Stimulated activated memory B cell treated with anti-CD40 and anti-IgM and Interleukin-4, amounts not matched to agents 10 μg/mL and 1 μg/mL and 100 μg/mL, for 72 hours (primary cell): Measurements from ENCODE around the gene SRGAP3.
A peak's percentile ranks its signal among the peaks of the same experiment; 100 is the strongest.
"Not testable (repeated sequence)": the region's sequence is repeated elsewhere in the genome, so short reads cannot be mapped to it uniquely, and the experiment has no call there.

Source experiments
- ATAC-seq: fragments of 150-1000 bp; cut with Tn5 transposase; 2 replicates; pipeline ENCODE4 v1.10.0; 2021
- H3K27ac Mint-ChIP-seq: one replicate; pipeline ENCODE4 v1.8.0; 2022; ENCODE audit warnings: mild to moderate bottlenecking, mixed read lengths
- H3K27me3 Mint-ChIP-seq: one replicate; pipeline ENCODE4 v1.8.0; 2022; ENCODE audit warnings: mixed read lengths
- H3K36me3 Mint-ChIP-seq: one replicate; pipeline ENCODE4 v1.8.0; 2022; ENCODE audit warnings: mixed read lengths
- H3K4me1 Mint-ChIP-seq: one replicate; pipeline ENCODE4 v1.8.0; 2022; ENCODE audit warnings: mixed read lengths
- H3K4me3 Mint-ChIP-seq: one replicate; pipeline ENCODE4 v1.8.0; 2022; ENCODE audit warnings: mild to moderate bottlenecking, moderate library complexity, mixed read lengths
- H3K9me3 Mint-ChIP-seq: one replicate; pipeline ENCODE4 v1.8.0; 2022; ENCODE audit warnings: mixed read lengths

SRGAP3 gene

GRCh38 chr3:9249273-9250192, at the start of gene SRGAP3:
Gene SRGAP3 (minus strand): TSS chr3:9249646. CDS start chr3:9248951, 695 bp downstream.
- peaks cover 18% of the 10 kb centered on the region for H3K27me3 Mint-ChIP-seq
- H3K36me3 Mint-ChIP-seq, result no peaks in the 10 kb centered on the region
- H3K4me1 Mint-ChIP-seq, result peaks cover 22% of the 10 kb centered on the region
- ATAC-seq, result peak; percentile 99
- no peaks in the 10 kb centered on the region for H3K9me3 Mint-ChIP-seq
- peak within 1 kb of the TSS; percentile 73 for H3K4me3 Mint-ChIP-seq
- H3K27ac Mint-ChIP-seq, result peak within 1 kb of the TSS; percentile 30

- no peak for ATAC-seq
- H3K27ac Mint-ChIP-seq, result no peak overlapping the region
- H3K36me3 Mint-ChIP-seq, result no peaks in the 10 kb centered on the region
- peaks cover 6% of the 10 kb centered on the region for H3K4me1 Mint-ChIP-seq
- H3K4me3 Mint-ChIP-seq, result no peak overlapping the region
- peaks cover 32% of the 10 kb centered on the region for H3K27me3 Mint-ChIP-seq
- peaks cover 9% of the 10 kb centered on the region for H3K9me3 Mint-ChIP-seq
Measured at GRCh38 chr3:9298236-9298635, 48.8 kb upstream of the SRGAP3 start.

GRCh38 chr3:9296241-9296640, 46.8 kb upstream of the SRGAP3 start:
- ATAC-seq, result no peak
- H3K4me3 Mint-ChIP-seq, result no peak overlapping the region
- peaks cover 29% of the 10 kb centered on the region for H3K27me3 Mint-ChIP-seq
- H3K9me3 Mint-ChIP-seq, result peaks cover 9% of the 10 kb centered on the region
- H3K4me1 Mint-ChIP-seq, result no peaks in the 10 kb centered on the region
- H3K36me3 Mint-ChIP-seq, result no peaks in the 10 kb centered on the region
- H3K27ac Mint-ChIP-seq, result no peak overlapping the region

GRCh38 chr3:9295007-9295406, 45.6 kb upstream of the SRGAP3 start:
- no peak for ATAC-seq
- H3K36me3 Mint-ChIP-seq, result no peaks in the 10 kb centered on the region
- H3K9me3 Mint-ChIP-seq, result peaks cover 6% of the 10 kb centered on the region
- H3K27me3 Mint-ChIP-seq, result peaks cover 26% of the 10 kb centered on the region
- H3K4me3 Mint-ChIP-seq, result no peak overlapping the region
- H3K27ac Mint-ChIP-seq, result no peak overlapping the region
- H3K4me1 Mint-ChIP-seq, result no peaks in the 10 kb centered on the region

GRCh38 chr3:9293953-9294352, 44.5 kb upstream of the SRGAP3 start:
- H3K27ac Mint-ChIP-seq, H3K36me3 Mint-ChIP-seq, ATAC-seq, H3K4me1 Mint-ChIP-seq, H3K9me3 Mint-ChIP-seq, H3K4me3 Mint-ChIP-seq: not testable (repeated sequence)
- H3K27me3 Mint-ChIP-seq, result peaks cover 26% of the 10 kb centered on the region

- ATAC-seq, result no peak
- H3K9me3 Mint-ChIP-seq, result peaks cover 3% of the 10 kb centered on the region
- peaks cover 26% of the 10 kb centered on the region for H3K27me3 Mint-ChIP-seq
- no peak overlapping the region for H3K4me3 Mint-ChIP-seq
- H3K27ac Mint-ChIP-seq, result no peak overlapping the region
- H3K4me1 Mint-ChIP-seq, result no peaks in the 10 kb centered on the region
- H3K36me3 Mint-ChIP-seq, result no peaks in the 10 kb centered on the region
Measured at GRCh38 chr3:9293076-9293475, 43.6 kb upstream of the SRGAP3 start.

GRCh38 chr3:9292516-9292915, 43.1 kb upstream of the SRGAP3 start:
- Mint-ChIP-seq H3K9me3 (peaks cover 3% of the 10 kb centered on the region), H3K27me3 (peaks cover 26% of the 10 kb centered on the region), H3K36me3 (no peaks in the 10 kb centered on the region), H3K4me3 (no peak overlapping the region), H3K4me1 (no peaks in the 10 kb centered on the region), H3K27ac (no peak overlapping the region)
- no peak for ATAC-seq

- H3K27me3 Mint-ChIP-seq, result peaks cover 26% of the 10 kb centered on the region
- no peak overlapping the region for H3K4me3 Mint-ChIP-seq
- H3K36me3 Mint-ChIP-seq, result no peaks in the 10 kb centered on the region
- no peaks in the 10 kb centered on the region for H3K4me1 Mint-ChIP-seq
- ATAC-seq, result no peak
- peaks cover 3% of the 10 kb centered on the region for H3K9me3 Mint-ChIP-seq
- no peak overlapping the region for H3K27ac Mint-ChIP-seq
Measured at GRCh38 chr3:9291821-9292410, 42.5 kb upstream of the SRGAP3 start.

- H3K36me3 Mint-ChIP-seq, result no peaks in the 10 kb centered on the region
- no peak overlapping the region for H3K27ac Mint-ChIP-seq
- peaks cover 21% of the 10 kb centered on the region for H3K27me3 Mint-ChIP-seq
- no peak overlapping the region for H3K4me3 Mint-ChIP-seq
- H3K4me1 Mint-ChIP-seq, result no peaks in the 10 kb centered on the region
- no peak for ATAC-seq
- peaks cover 3% of the 10 kb centered on the region for H3K9me3 Mint-ChIP-seq
Measured at GRCh38 chr3:9290566-9290965, 41.1 kb upstream of the SRGAP3 start.

GRCh38 chr3:9281533-9281932, 32.1 kb upstream of the SRGAP3 start:
- H3K9me3 Mint-ChIP-seq, H3K27ac Mint-ChIP-seq, H3K4me3 Mint-ChIP-seq, H3K27me3 Mint-ChIP-seq, H3K36me3 Mint-ChIP-seq, H3K4me1 Mint-ChIP-seq, ATAC-seq: not testable (repeated sequence)

- Mint-ChIP-seq H3K27me3 (peaks cover 11% of the 10 kb centered on the region), H3K4me1 (no peaks in the 10 kb centered on the region), H3K36me3 (no peaks in the 10 kb centered on the region), H3K9me3 (peaks cover 3% of the 10 kb centered on the region), H3K4me3 (no peak overlapping the region), H3K27ac (no peak overlapping the region)
- no peak for ATAC-seq
Measured at GRCh38 chr3:9280451-9281219, 31.2 kb upstream of the SRGAP3 start.

- H3K9me3 Mint-ChIP-seq, result peaks cover 8% of the 10 kb centered on the region
- H3K27me3 Mint-ChIP-seq, result peaks cover 17% of the 10 kb centered on the region
- ATAC-seq, result no peak
- no peak overlapping the region for H3K27ac Mint-ChIP-seq
- peaks cover 5% of the 10 kb centered on the region for H3K36me3 Mint-ChIP-seq
- H3K4me3 Mint-ChIP-seq, result no peak overlapping the region
- H3K4me1 Mint-ChIP-seq, result no peaks in the 10 kb centered on the region
Measured at GRCh38 chr3:9279966-9280365, 30.5 kb upstream of the SRGAP3 start.

GRCh38 chr3:9278498-9278897, 29.1 kb upstream of the SRGAP3 start:
- H3K27me3 Mint-ChIP-seq, result peaks cover 23% of the 10 kb centered on the region
- peaks cover 8% of the 10 kb centered on the region for H3K9me3 Mint-ChIP-seq
- no peak for ATAC-seq
- H3K36me3 Mint-ChIP-seq, result peaks cover 7% of the 10 kb centered on the region
- H3K4me3 Mint-ChIP-seq, result no peak overlapping the region
- H3K27ac Mint-ChIP-seq, result no peak overlapping the region
- H3K4me1 Mint-ChIP-seq, result no peaks in the 10 kb centered on the region

- H3K4me3 Mint-ChIP-seq, result no peak overlapping the region
- peaks cover 27% of the 10 kb centered on the region for H3K27me3 Mint-ChIP-seq
- ATAC-seq, result no peak
- no peak overlapping the region for H3K27ac Mint-ChIP-seq
- no peaks in the 10 kb centered on the region for H3K4me1 Mint-ChIP-seq
- H3K9me3 Mint-ChIP-seq, result peaks cover 8% of the 10 kb centered on the region
- peaks cover 7% of the 10 kb centered on the region for H3K36me3 Mint-ChIP-seq
Measured at GRCh38 chr3:9278085-9278484, 28.6 kb upstream of the SRGAP3 start.

GRCh38 chr3:9276761-9277370, 27.4 kb upstream of the SRGAP3 start:
- Mint-ChIP-seq H3K4me3 (no peak overlapping the region), H3K27me3 (peaks cover 30% of the 10 kb centered on the region), H3K9me3 (peaks cover 8% of the 10 kb centered on the region), H3K4me1 (no peaks in the 10 kb centered on the region), H3K36me3 (peaks cover 7% of the 10 kb centered on the region), H3K27ac (no peak overlapping the region)
- ATAC-seq, result no peak
